Thyroid gland (tissue), 4 donors: ENCODE results near the gene KCNIP4.

Experiments
- CTCF ChIP-seq, 6 experiments: fragments of 200-600 bp in 3 of 6; fragments of 450-650 bp in 3 of 6; sonication (generic) in 3 of 6; IDR thresholded peaks; one replicate each; pipeline ENCODE4 v1.5.1; 2016 to 2019; ENCODE audit warnings: antibody characterized with exemption in 6 of 6, mild to moderate bottlenecking in 2 of 6, inconsistent platforms in 1 of 6, moderate library complexity in 1 of 6
- POLR2A ChIP-seq, 2 donors: fragments of 450-650 bp; IDR thresholded peaks; one replicate each; pipeline ENCODE4 v1.6.1; 2017; ENCODE audit warnings: antibody characterized with exemption in 2 of 2, mild to moderate bottlenecking in 2 of 2, moderate library complexity in 1 of 2

GRCh38 chr4:21097026-21097425 is 851.5 kb downstream of the KCNIP4 start:
- TF ChIP-seq CTCF (IDR thresholded peaks at IDR 0.05) (no peak), POLR2A (IDR thresholded peaks at IDR 0.05) (no peak)
